Naive thymus-derived CD8-positive, alpha-beta T cell (primary cell): ENCODE measurements around the gene TERB1. TPM values are rescaled to one million over a fixed set of nuclear protein-coding genes. Genes with fewer than 3 reads are reported as not detected.
A peak's percentile ranks its signal among the peaks of the same experiment; 100 is the strongest.
"Not testable (repeated sequence)": the region's sequence is repeated elsewhere in the genome, so short reads cannot be mapped to it uniquely, and the experiment has no call there.

ENCODE experiments used
- ATAC-seq, 2 donors: fragments of 150-1000 bp; cut with Tn5 transposase in 1 of 2; sonication (Bioruptor Pico), chemical (Tn5 transposase) in 1 of 2; 1 replicate in 1 of 2; 2 replicates in 1 of 2; pipeline ENCODE4 v1.10.0; 2021; ENCODE audit warnings: mild to moderate bottlenecking in 2 of 2, moderate library complexity in 2 of 2
- POLR2A ChIA-PET: fragments of 350-600 bp; sonication (Branson Sonifier 250); formaldehyde crosslinking; loops from one replicate; lab custom pipeline; 2021; ENCODE audit warnings: antibody characterized with exemption; lab: Charles Lee
- DNase-seq, 10 donors: peaks; one replicate each; pipeline versions ENCODE4 v3.0.0 to v3.0.0-alpha.2; 2020 to 2022
- H3K27ac Mint-ChIP-seq, 10 donors: one replicate each; pipeline ENCODE4 v1.8.0; 2020 to 2022; ENCODE audit warnings: mild to moderate bottlenecking in 10 of 10, mixed read lengths in 10 of 10, moderate library complexity in 4 of 10, inconsistent platforms in 1 of 10
- H3K27me3 Mint-ChIP-seq, 5 donors: one replicate each; pipeline ENCODE4 v1.8.0; 2021 to 2022; ENCODE audit warnings: mixed read lengths in 5 of 5
- H3K36me3 Mint-ChIP-seq, 3 donors: one replicate each; pipeline ENCODE4 v1.8.0; 2020 to 2022; ENCODE audit warnings: mixed read lengths in 3 of 3, mild to moderate bottlenecking in 2 of 3, inconsistent platforms in 1 of 3
- H3K4me1 Mint-ChIP-seq, 4 donors: one replicate each; pipeline ENCODE4 v1.8.0; 2021 to 2022; ENCODE audit warnings: mixed read lengths in 4 of 4
- H3K4me3 Mint-ChIP-seq, 10 donors: one replicate each; pipeline ENCODE4 v1.8.0; 2020 to 2022; ENCODE audit warnings: mild to moderate bottlenecking in 10 of 10, mixed read lengths in 10 of 10, moderate library complexity in 6 of 10, inconsistent platforms in 1 of 10
- H3K9me3 Mint-ChIP-seq, 9 donors: one replicate each; pipeline ENCODE4 v1.8.0; 2020 to 2022; ENCODE audit warnings: mixed read lengths in 9 of 9, mild to moderate bottlenecking in 3 of 9, inconsistent platforms in 1 of 9, moderate library complexity in 1 of 9
- polyA plus RNA-seq, 3 donors: library from polyadenylated mRNA; unstranded; fragments of 300-500 nt; fragmentation: Illumina TruSeq; gene quantifications; one replicate each; pipeline ENCODE4 v1.2.3, GENCODE V29; 2021
- total RNA-seq, 8 experiments: library from RNA in 2 of 8; stranded (reverse) in 2 of 8; gene quantifications; one replicate each; pipeline ENCODE4 v1.2.3 and lab custom pipeline; 2021 to 2026

The TERB1 gene
- total and polyA plus RNA-seq, 5 experiments from 2014 or later: 0.25 to 0.81 TPM; not detected in 3

DNA sequence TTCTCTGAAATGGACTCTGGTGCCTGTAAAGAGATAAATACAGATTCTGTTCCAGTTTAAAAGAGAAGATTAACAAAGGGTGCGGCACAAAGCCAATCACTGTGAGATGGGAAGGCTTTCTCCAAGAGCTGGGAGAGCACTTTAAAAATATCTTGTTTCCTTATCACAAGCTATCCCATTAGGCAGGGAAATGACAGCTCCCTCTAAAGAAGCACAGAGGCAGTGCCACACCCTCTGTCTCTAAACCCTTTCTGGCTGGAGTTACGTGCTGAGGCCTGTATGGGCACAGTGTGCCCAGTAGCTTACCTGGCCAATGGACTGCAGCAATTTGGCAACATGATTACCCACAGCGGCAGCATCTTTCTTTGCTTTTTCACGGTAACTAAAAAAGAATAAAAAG, 9.0 kb upstream of the TERB1 start:
- H3K27ac Mint-ChIP-seq: no peak overlapping the region
- ATAC-seq (no peak), DNase-seq (no peak)
- POLR2A ChIA-PET: no interaction called here
- H3K4me1 Mint-ChIP-seq: peaks cover 0 to 7% (median 0%) of the 10 kb centered on the region in 4 donors
- H3K36me3 Mint-ChIP-seq: peaks cover 10 to 91% (median 32%) of the 10 kb centered on the region in 3 donors
- H3K27me3 Mint-ChIP-seq: no peaks in the 10 kb centered on the region
- no peak overlapping the region for H3K4me3 Mint-ChIP-seq
- H3K9me3 Mint-ChIP-seq: no peaks in the 10 kb centered on the region

DNA sequence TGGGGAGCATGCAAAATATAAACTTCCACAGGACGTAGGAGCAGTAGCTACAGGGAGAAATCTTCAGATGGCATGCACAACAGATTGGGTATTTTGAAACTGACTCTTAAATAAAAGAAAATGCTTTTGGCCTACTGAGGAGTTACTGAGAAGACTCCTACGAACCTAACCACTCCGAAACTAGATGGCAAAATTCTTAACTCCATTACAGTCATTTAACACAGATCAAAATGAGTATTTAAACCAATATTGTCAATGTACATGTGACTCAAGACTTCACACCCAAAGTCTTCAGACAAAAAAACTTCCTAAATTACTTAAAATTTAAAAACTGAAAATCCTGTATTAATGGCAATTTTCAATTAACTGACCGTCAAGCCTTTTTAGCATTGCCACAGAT, 8.4 kb upstream of the TERB1 start:
- H3K27me3 Mint-ChIP-seq: no peaks in the 10 kb centered on the region
- H3K4me3 Mint-ChIP-seq: no peak overlapping the region
- peaks cover 16 to 91% (median 34%) of the 10 kb centered on the region in 3 donors for H3K36me3 Mint-ChIP-seq
- DNase-seq (no peak), ATAC-seq (no peak)
- peaks cover 0 to 4% (median 0%) of the 10 kb centered on the region in 4 donors for H3K4me1 Mint-ChIP-seq
- no peaks in the 10 kb centered on the region for H3K9me3 Mint-ChIP-seq
- no peak overlapping the region for H3K27ac Mint-ChIP-seq
- POLR2A ChIA-PET: interaction anchor here (0.5 kb wide), 1 partner anchor 15 kb away, joined by 4 read pairs; no protein-coding TSS in a partner anchor

DNA sequence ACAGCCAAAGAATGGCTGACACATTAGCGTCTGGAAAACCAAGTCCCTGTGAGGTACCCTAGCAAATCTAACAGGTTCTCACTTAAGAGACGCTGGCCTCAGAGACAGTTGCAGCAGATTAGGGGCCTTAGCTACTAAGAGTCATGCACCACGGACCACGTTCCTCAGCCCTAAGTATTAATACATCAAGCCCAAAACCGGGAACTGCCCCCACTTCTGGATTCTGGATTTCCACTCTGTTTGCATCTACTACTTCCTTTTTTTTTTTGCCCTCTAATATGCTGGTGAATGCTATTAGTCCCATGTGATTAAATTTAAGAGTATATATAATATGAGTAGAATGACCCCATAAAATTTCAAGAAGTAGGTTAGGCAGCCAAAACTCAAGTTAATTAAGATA, 775 bp upstream of the TERB1 start:
- H3K27me3 Mint-ChIP-seq: no peaks in the 10 kb centered on the region
- H3K9me3 Mint-ChIP-seq: no peaks in the 10 kb centered on the region
- H3K4me3 Mint-ChIP-seq: no peak overlapping the region
- no peak for ATAC-seq
- peaks cover 6 to 60% (median 30%) of the 10 kb centered on the region in 3 donors for H3K36me3 Mint-ChIP-seq
- peaks cover 0 to 1% (median 0%) of the 10 kb centered on the region in 4 donors for H3K4me1 Mint-ChIP-seq
- H3K27ac Mint-ChIP-seq: peak overlapping the region in 1 of 10 donors; percentile 72
- DNase-seq: no peak
- POLR2A ChIA-PET: no interaction called here

DNA sequence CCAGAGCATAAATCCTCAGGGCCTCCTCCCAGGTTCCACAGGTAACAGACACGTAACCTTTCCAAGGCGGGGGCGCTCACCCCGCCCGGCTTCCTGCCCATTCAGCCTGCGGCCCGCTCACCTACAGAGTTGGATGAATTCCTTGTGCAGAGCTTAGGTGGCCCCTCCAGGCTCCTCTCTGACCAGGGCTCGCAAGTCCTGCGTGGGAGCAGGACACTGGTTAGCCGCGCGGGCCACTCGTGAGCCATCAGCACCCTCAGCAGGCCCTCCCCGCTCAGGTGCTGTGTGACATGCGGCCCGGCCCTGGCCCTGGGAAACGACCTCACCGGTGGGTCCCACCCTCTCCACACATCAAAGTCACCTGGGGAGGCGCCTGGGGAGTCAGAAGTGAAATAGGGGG, 528 bp downstream of the TERB1 start:
- H3K4me3 Mint-ChIP-seq: no peak overlapping the region
- H3K36me3 Mint-ChIP-seq: peaks cover 6 to 49% (median 30%) of the 10 kb centered on the region in 3 donors
- H3K4me1 Mint-ChIP-seq: peaks cover 0 to 1% (median 0%) of the 10 kb centered on the region in 4 donors
- POLR2A ChIA-PET: no interaction called here
- no peaks in the 10 kb centered on the region for H3K27me3 Mint-ChIP-seq
- no peak for DNase-seq
- no peak for ATAC-seq
- no peak overlapping the region for H3K27ac Mint-ChIP-seq
- H3K9me3 Mint-ChIP-seq: no peaks in the 10 kb centered on the region

DNA sequence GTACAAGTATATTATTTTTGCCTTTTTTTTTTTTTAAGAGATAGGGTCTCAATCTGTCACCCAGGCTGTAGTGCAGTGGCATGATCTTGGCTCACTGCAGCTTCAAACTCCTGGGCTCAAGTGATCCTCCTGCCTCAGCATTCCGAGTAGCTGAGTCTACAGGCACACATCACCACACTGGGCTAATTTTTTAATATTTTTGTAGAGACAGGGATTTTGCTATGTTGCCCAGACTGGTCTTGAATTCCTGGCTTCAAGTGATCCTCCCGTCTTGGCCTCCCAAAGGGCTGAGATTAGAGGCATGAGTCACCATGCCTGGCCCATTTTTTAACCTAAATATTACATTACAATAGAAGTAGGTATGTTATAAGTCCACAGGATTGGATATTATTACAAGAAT, 3.2 kb downstream of the TERB1 start:
- Mint-ChIP-seq H3K36me3 (peaks cover 0 to 23% (median 9%) of the 10 kb centered on the region in 3 donors), H3K9me3 (no peaks in the 10 kb centered on the region), H3K27me3 (no peaks in the 10 kb centered on the region), H3K27ac (no peak overlapping the region), H3K4me1 (peaks cover 0 to 1% (median 0%) of the 10 kb centered on the region in 4 donors), H3K4me3 (no peak overlapping the region)
- POLR2A ChIA-PET: no interaction called here
- ATAC-seq: no peak
- no peak for DNase-seq

DNA sequence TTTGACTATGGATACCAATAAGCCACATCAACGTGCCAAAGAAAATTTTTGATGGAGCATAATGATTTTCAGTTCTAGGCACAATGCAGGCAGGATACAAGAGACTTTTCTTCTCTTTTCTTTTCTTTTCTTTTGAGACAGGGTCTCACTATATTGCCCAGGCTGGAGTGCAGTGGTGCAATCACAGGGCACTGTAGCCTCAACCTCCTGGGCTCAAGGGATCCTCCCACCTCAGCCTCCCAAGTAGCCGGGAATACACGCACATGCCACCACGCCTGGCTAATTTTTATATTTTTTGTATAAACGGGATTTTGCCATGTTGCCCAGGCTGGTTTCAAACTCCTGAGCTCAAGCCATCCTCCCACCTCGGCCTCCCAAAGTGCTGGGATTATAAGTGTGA, 7.4 kb downstream of the TERB1 start:
- POLR2A ChIA-PET, DNase-seq, H3K27ac Mint-ChIP-seq, H3K27me3 Mint-ChIP-seq, H3K9me3 Mint-ChIP-seq, ATAC-seq, H3K4me1 Mint-ChIP-seq, H3K4me3 Mint-ChIP-seq, H3K36me3 Mint-ChIP-seq: not testable (repeated sequence)

DNA sequence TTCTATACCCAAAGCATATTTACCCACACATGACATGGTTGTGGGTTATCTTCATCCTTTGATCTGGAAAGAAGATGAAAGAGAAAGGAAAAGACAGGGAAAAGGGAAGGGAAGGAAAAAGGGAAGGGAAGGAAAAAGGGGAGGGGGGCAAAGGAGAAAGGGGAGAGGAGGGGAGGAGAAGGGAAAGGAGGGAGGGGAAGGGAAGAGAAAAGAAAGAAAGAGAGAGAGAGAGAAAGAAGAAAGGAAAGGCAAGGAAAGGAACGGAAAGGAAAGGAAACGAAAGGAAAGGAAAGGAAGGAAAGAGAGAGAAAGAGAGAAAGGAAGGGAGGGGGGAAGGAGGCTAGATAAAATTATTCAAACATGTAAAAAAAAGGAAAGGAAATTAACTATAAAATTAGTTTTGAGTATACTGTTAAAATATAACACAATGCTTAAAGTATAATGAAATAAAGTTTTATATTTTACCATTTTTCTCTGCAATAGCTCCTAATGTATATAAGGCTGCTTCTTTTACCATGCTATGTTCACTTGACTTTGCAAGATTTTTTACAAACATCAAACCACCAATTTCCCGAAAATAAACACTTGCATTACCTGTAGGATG, 11.2 kb downstream of the TERB1 start:
- Mint-ChIP-seq H3K9me3 (no peaks in the 10 kb centered on the region), H3K27ac (no peak overlapping the region), H3K36me3 (peaks cover 0 to 2% (median 0%) of the 10 kb centered on the region in 3 donors), H3K4me3 (no peak overlapping the region), H3K27me3 (no peaks in the 10 kb centered on the region), H3K4me1 (no peaks in the 10 kb centered on the region)
- no peak for ATAC-seq
- no peak for DNase-seq
- POLR2A ChIA-PET: no interaction called here

DNA sequence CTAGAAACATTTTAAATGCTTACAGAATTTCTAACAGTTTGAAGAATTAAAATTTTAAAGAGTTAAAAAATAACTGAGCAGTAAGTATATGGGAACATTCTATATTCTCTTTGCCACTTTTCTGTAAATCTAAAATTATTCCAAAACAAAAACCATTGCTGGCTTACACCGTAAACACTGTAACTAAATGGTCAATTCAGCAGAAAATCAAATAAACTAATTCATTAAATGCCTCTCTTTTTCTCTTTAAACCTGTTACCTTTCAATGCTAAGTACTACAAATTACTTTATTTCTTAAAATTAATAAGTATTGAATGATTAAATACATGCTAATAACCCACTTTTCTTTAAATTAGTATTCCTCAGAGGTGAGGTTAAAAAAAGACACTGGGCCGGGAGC, 14.0 kb downstream of the TERB1 start:
- Mint-ChIP-seq H3K36me3 (peaks cover 0 to 2% (median 0%) of the 10 kb centered on the region in 3 donors), H3K4me3 (no peak overlapping the region), H3K27ac (no peak overlapping the region), H3K27me3 (no peaks in the 10 kb centered on the region), H3K4me1 (no peaks in the 10 kb centered on the region), H3K9me3 (no peaks in the 10 kb centered on the region)
- POLR2A ChIA-PET: no interaction called here
- DNase-seq (no peak), ATAC-seq (no peak)

DNA sequence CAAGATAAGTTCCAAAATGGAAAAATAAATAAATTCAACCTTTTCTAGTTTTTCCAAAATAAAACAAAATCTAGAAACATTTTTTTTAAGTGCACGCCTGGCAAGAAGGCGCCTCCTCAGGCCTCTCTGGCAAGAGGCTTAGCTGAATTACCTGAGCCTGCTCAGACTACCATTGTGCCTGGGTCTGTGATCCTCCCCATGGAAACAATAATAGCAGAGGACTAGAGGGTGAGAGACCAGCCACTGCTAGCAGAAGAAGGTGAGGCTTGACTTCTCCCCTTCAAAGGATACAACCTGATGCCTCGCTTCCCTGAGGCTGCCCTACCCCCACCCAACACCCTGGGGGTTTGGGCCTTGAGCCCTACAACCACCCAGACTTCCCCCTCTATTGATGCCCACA, 14.8 kb downstream of the TERB1 start:
- no peak for DNase-seq
- H3K27me3 Mint-ChIP-seq: no peaks in the 10 kb centered on the region
- H3K4me1 Mint-ChIP-seq: no peaks in the 10 kb centered on the region
- POLR2A ChIA-PET: no interaction called here
- H3K4me3 Mint-ChIP-seq: no peak overlapping the region
- H3K27ac Mint-ChIP-seq: no peak overlapping the region
- peaks cover 0 to 2% (median 0%) of the 10 kb centered on the region in 3 donors for H3K36me3 Mint-ChIP-seq
- no peaks in the 10 kb centered on the region for H3K9me3 Mint-ChIP-seq
- ATAC-seq: no peak

DNA sequence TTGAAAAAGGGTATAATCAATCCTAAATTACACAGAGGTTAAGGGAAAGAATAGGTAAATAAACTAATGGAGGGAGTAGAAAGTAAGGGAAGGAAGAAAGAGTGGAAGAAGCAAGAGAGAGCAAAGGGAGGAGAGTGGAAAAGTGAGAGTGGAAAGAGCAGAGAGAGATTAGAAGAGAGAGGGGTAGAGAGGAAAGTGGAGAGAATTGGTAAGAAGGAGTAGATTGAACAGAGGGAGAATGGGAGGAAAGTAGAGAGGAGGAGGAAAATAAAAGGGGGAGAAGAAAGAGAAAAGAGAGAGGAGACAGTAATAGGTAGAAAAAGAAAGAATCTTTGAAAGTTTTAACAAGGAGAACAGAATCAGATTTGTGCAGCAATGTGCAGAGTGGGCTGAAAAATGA, 24.9 kb downstream of the TERB1 start:
- H3K27me3 Mint-ChIP-seq: no peaks in the 10 kb centered on the region
- H3K27ac Mint-ChIP-seq: no peak overlapping the region
- DNase-seq (no peak), ATAC-seq (no peak)
- no peak overlapping the region for H3K4me3 Mint-ChIP-seq
- peaks cover 0 to 9% (median 0%) of the 10 kb centered on the region in 9 donors for H3K9me3 Mint-ChIP-seq
- POLR2A ChIA-PET: no interaction called here
- no peaks in the 10 kb centered on the region for H3K4me1 Mint-ChIP-seq
- peaks cover 0 to 3% (median 0%) of the 10 kb centered on the region in 3 donors for H3K36me3 Mint-ChIP-seq

DNA sequence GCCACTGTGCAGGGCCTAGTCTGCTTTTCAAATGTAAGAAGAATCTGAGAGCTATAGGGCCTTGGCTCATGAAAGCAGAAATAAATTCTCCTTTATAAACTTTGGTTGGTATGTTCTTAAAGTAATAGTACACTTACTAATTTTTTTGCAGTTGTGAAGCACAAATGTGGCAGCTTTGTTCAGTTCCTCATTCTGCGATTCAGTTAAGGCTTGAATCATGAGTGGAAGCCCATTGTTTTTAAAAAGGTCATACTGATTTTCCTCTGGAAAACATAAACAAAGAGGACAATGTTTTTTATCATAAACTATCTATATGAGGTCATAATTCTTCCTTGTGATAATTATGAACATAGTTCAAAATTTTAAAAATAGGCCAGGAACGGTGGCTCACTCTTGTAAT, 26.4 kb downstream of the TERB1 start:
- peaks cover 0 to 3% (median 0%) of the 10 kb centered on the region in 3 donors for H3K36me3 Mint-ChIP-seq
- peaks cover 0 to 9% (median 0%) of the 10 kb centered on the region in 9 donors for H3K9me3 Mint-ChIP-seq
- H3K27ac Mint-ChIP-seq: no peak overlapping the region
- ATAC-seq: no peak
- POLR2A ChIA-PET: interaction anchor here (0.6 kb wide), 1 partner anchor 29 kb away, joined by 3 read pairs; no protein-coding TSS in a partner anchor
- no peak overlapping the region for H3K4me3 Mint-ChIP-seq
- no peaks in the 10 kb centered on the region for H3K4me1 Mint-ChIP-seq
- H3K27me3 Mint-ChIP-seq: no peaks in the 10 kb centered on the region
- no peak for DNase-seq

DNA sequence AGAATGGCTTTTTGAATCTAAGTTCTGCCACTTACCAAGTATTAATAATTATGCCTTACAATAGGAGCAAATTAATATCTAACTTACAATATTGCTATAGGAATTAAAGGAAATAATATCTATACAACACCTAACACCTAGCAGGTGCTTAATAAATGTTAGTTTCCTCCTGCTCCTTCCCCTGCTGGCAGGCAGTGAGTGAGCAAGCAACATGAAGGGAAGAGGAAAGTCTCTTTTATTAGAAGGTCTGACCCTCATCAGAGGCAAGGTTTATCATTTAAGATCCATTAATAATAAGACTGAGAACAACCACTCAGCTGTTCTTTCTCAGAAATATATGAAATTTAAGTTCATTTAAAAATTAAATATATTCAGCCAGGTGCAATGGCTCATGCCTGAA, 43.3 kb downstream of the TERB1 start:
- Mint-ChIP-seq H3K27ac (peak overlapping the region in 1 of 10 donors; percentile 44), H3K27me3 (peaks cover 0 to 3% (median 0%) of the 10 kb centered on the region in 5 donors), H3K9me3 (no peaks in the 10 kb centered on the region), H3K4me3 (no peak overlapping the region), H3K4me1 (no peaks in the 10 kb centered on the region), H3K36me3 (no peaks in the 10 kb centered on the region)
- DNase-seq (no peak), ATAC-seq (no peak)
- POLR2A ChIA-PET: no interaction called here

DNA sequence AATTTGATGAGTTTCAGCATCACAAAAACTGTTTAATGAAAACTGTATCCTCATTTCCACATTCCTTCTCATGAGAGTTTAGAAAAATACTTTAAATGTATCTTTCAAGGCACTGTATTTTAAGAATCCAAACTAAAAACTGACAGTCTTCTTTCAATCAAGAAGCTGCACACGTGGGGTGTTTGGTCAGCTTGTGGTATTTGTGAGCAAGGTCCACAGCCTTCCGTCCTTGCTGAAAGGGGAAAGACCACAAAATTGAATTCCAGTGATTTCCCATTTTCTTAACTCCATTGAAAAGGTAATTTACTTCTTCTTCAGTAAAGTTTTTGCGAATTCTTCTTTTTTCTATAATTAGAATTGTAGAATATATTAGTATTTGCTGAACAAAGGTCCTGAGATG, 46.6 kb downstream of the TERB1 start:
- peaks cover 2 to 8% (median 2%) of the 10 kb centered on the region in 5 donors for H3K27me3 Mint-ChIP-seq
- H3K4me3 Mint-ChIP-seq: no peak overlapping the region
- no peaks in the 10 kb centered on the region for H3K9me3 Mint-ChIP-seq
- peaks cover 0 to 2% (median 0%) of the 10 kb centered on the region in 3 donors for H3K36me3 Mint-ChIP-seq
- no peak for ATAC-seq
- no peak for DNase-seq
- POLR2A ChIA-PET: no interaction called here
- H3K4me1 Mint-ChIP-seq: peaks cover 13 to 21% (median 18%) of the 10 kb centered on the region in 4 donors
- no peak overlapping the region for H3K27ac Mint-ChIP-seq

DNA sequence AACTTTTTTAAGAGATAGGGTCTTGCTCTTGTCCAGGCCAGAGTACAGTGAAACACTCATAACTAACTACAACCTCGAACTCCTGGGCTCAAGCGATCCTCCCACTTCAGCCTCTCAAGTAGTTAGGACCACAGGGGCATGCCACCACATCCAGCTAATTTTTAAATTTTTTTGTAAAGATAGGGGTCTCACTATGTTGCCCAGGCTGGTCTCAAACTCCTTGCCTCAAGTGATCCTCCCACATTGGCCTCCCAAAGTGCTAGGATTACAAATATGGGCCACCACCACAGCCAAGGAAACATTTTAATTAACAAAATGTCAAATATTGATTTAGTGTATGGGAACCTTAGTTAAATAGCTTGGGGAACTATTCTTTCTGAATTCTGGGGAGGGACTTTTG, 47.2 kb downstream of the TERB1 start:
- peaks cover 2 to 8% (median 2%) of the 10 kb centered on the region in 5 donors for H3K27me3 Mint-ChIP-seq
- H3K4me3 Mint-ChIP-seq: peak overlapping the region in 1 of 10 donors; percentile 34
- H3K4me1 Mint-ChIP-seq: peaks cover 17 to 27% (median 24%) of the 10 kb centered on the region in 4 donors
- DNase-seq: no peak
- H3K36me3 Mint-ChIP-seq: peaks cover 0 to 7% (median 0%) of the 10 kb centered on the region in 3 donors
- POLR2A ChIA-PET: no interaction called here
- no peak for ATAC-seq
- no peaks in the 10 kb centered on the region for H3K9me3 Mint-ChIP-seq
- no peak overlapping the region for H3K27ac Mint-ChIP-seq
